ENCODE measurements around the gene TBC1D20. TPM values are rescaled to one million over a fixed set of nuclear protein-coding genes. Genes with fewer than 3 reads are reported as not detected.

Gene TBC1D20
- total and polyA plus RNA-seq, 4 donors = 15.7 to 42.4 (median 27.2) TPM

- H3K9ac ChIP-seq (ENCODE audit: insufficient read depth in 1 of 2, low read length in 2 of 2) = no peak overlapping the region
- ATAC-seq (ENCODE audit: insufficient read depth, low FRiP score) (no peak), DNase-seq (no peak)
- WGBS, 2 donors = 83 to 96% methylated on average over 4 of the region's 4 CpGs
- H3K9me3 ChIP-seq (ENCODE audit: control insufficient read depth in 4 of 4, insufficient read depth in 3 of 4, low read length in 3 of 4) = no peaks in the 10 kb centered on the region
- no peak overlapping the region for H3K4me3 ChIP-seq
- no peak overlapping the region for H3K27ac ChIP-seq (ENCODE audit: low read depth in 1 of 2, low read length in 1 of 2)
- peaks cover 0 to 12% (median 4%) of the 10 kb centered on the region in 5 donors for H3K4me1 ChIP-seq (ENCODE audit: control insufficient read depth in 5 of 5, insufficient read depth in 5 of 5, low read length in 5 of 5)
- TF ChIP-seq CTCF (IDR thresholded peaks at IDR 0.05; ENCODE audit: control extremely low read depth, extremely low read depth) = no peak
- H3K27me3 ChIP-seq (ENCODE audit: control insufficient read depth in 3 of 3, insufficient read depth in 3 of 3, low read length in 2 of 3) = no peaks in the 10 kb centered on the region
- H3K36me3 ChIP-seq (ENCODE audit: control insufficient read depth in 4 of 4, insufficient read depth in 4 of 4, low read length in 4 of 4) = no peaks in the 10 kb centered on the region
Observed at GRCh38 chr20:404088-404487, 58.2 kb downstream of the TBC1D20 start.

- ATAC-seq (ENCODE audit: insufficient read depth, low FRiP score) = no peak
- Histone ChIP-seq H3K36me3 (ENCODE audit: control insufficient read depth in 4 of 4, insufficient read depth in 4 of 4, low read length in 4 of 4) (no peaks in the 10 kb centered on the region), H3K4me1 (ENCODE audit: control insufficient read depth in 5 of 5, insufficient read depth in 5 of 5, low read length in 5 of 5) (peaks cover 0 to 7% (median 0%) of the 10 kb centered on the region in 5 donors), H3K27ac (ENCODE audit: low read depth in 1 of 2, low read length in 1 of 2) (no peak overlapping the region), H3K9ac (ENCODE audit: insufficient read depth in 1 of 2, low read length in 2 of 2) (no peak overlapping the region), H3K9me3 (ENCODE audit: control insufficient read depth in 4 of 4, insufficient read depth in 3 of 4, low read length in 3 of 4) (no peaks in the 10 kb centered on the region), H3K27me3 (ENCODE audit: control insufficient read depth in 3 of 3, insufficient read depth in 3 of 3, low read length in 2 of 3) (no peaks in the 10 kb centered on the region), H3K4me3 (no peak overlapping the region)
- no peak for DNase-seq
- TF ChIP-seq CTCF (IDR thresholded peaks at IDR 0.05; ENCODE audit: control extremely low read depth, extremely low read depth) = no peak
- whole genome bisulfite sequencing, 2 donors = 97 to 98% methylated on average over 3 of the region's 3 CpGs
Observed at GRCh38 chr20:403582-403957, 58.8 kb downstream of the TBC1D20 start.

GRCh38 chr20:402898-403581, 59.3 kb downstream of the TBC1D20 start:
- WGBS, 2 donors = 91 to 96% methylated on average over 6 of the region's 6 CpGs
- Histone ChIP-seq H3K27ac (ENCODE audit: low read depth in 1 of 2, low read length in 1 of 2) (no peak overlapping the region), H3K4me3 (no peak overlapping the region), H3K9ac (ENCODE audit: insufficient read depth in 1 of 2, low read length in 2 of 2) (no peak overlapping the region), H3K9me3 (ENCODE audit: control insufficient read depth in 4 of 4, insufficient read depth in 3 of 4, low read length in 3 of 4) (no peaks in the 10 kb centered on the region), H3K27me3 (ENCODE audit: control insufficient read depth in 3 of 3, insufficient read depth in 3 of 3, low read length in 2 of 3) (no peaks in the 10 kb centered on the region), H3K36me3 (ENCODE audit: control insufficient read depth in 4 of 4, insufficient read depth in 4 of 4, low read length in 4 of 4) (no peaks in the 10 kb centered on the region), H3K4me1 (ENCODE audit: control insufficient read depth in 5 of 5, insufficient read depth in 5 of 5, low read length in 5 of 5) (peaks cover 0 to 7% (median 0%) of the 10 kb centered on the region in 5 donors)
- no peak for DNase-seq
- no peak for ATAC-seq (ENCODE audit: insufficient read depth, low FRiP score)
- no peak for TF ChIP-seq CTCF (IDR thresholded peaks at IDR 0.05; ENCODE audit: control extremely low read depth, extremely low read depth)

GRCh38 chr20:402496-402885, 59.8 kb downstream of the TBC1D20 start:
- no peak overlapping the region for H3K4me3 ChIP-seq
- WGBS, 2 donors = 86 to 88% methylated on average over 2 of the region's 2 CpGs
- DNase-seq (no peak), ATAC-seq (ENCODE audit: insufficient read depth, low FRiP score) (no peak)
- H3K9me3 ChIP-seq (ENCODE audit: control insufficient read depth in 4 of 4, insufficient read depth in 3 of 4, low read length in 3 of 4) = no peaks in the 10 kb centered on the region
- H3K4me1 ChIP-seq (ENCODE audit: control insufficient read depth in 5 of 5, insufficient read depth in 5 of 5, low read length in 5 of 5) = peaks cover 0 to 6% (median 0%) of the 10 kb centered on the region in 5 donors
- H3K27ac ChIP-seq (ENCODE audit: low read depth in 1 of 2, low read length in 1 of 2) = no peak overlapping the region
- no peak overlapping the region for H3K9ac ChIP-seq (ENCODE audit: insufficient read depth in 1 of 2, low read length in 2 of 2)
- TF ChIP-seq CTCF (IDR thresholded peaks at IDR 0.05; ENCODE audit: control extremely low read depth, extremely low read depth) = no peak
- peaks cover 0 to 2% (median 0%) of the 10 kb centered on the region in 4 donors for H3K36me3 ChIP-seq (ENCODE audit: control insufficient read depth in 4 of 4, insufficient read depth in 4 of 4, low read length in 4 of 4)
- no peaks in the 10 kb centered on the region for H3K27me3 ChIP-seq (ENCODE audit: control insufficient read depth in 3 of 3, insufficient read depth in 3 of 3, low read length in 2 of 3)

Data from lung (tissue), 12 donors.